GM23338 (cell line): Measurements from ENCODE around the gene EBLN1.

Experiments
- CTCF ChIP-seq, 2 experiments: fragments of 200-600 bp in 1 of 2; sonication (generic) in 1 of 2; conservative IDR thresholded peaks; 2 replicates each; pipeline versions ENCODE4 v1.5.1 to v1.6.1; 2016 to 2017; ENCODE audit warnings: antibody characterized with exemption in 2 of 2, low read depth in 2 of 2, mild to moderate bottlenecking in 2 of 2, moderate library complexity in 1 of 2
- EZH2 ChIP-seq: fragments of 200-600 bp; sonication (generic); IDR thresholded peaks from one replicate; pipeline ENCODE4 v1.8.0; 2017; ENCODE audit warnings: antibody characterized with exemption, mild to moderate bottlenecking, low read depth; ENCODE audit not compliant: unreplicated experiment
- EZH2phosphoT487 ChIP-seq: fragments of 200-600 bp; sonication (generic); IDR thresholded peaks from one replicate; pipeline ENCODE4 v1.8.1; 2018; ENCODE audit warnings: antibody characterized with exemption; ENCODE audit not compliant: unreplicated experiment
- JUNB ChIP-seq: IDR thresholded peaks from one replicate; pipeline ENCODE4 v1.6.1; 2016; ENCODE audit warnings: antibody characterized with exemption; ENCODE audit not compliant: unreplicated experiment
- POLR2AphosphoS5 ChIP-seq: IDR thresholded peaks from 2 replicates; pipeline ENCODE4 v1.6.1; 2016; ENCODE audit warnings: antibody characterized with exemption, low read depth
- REST ChIP-seq: IDR thresholded peaks from one replicate; pipeline ENCODE4 v1.6.1; 2018; ENCODE audit warnings: antibody characterized with exemption; ENCODE audit not compliant: unreplicated experiment
- ZNF331 ChIP-seq: fragments of 250-450 bp; sonication (Bioruptor Pico); IDR thresholded peaks from 2 replicates; pipeline ENCODE4 v1.5.0; 2020; ENCODE audit warnings: low read depth, mild to moderate bottlenecking, moderate library complexity

DNA sequence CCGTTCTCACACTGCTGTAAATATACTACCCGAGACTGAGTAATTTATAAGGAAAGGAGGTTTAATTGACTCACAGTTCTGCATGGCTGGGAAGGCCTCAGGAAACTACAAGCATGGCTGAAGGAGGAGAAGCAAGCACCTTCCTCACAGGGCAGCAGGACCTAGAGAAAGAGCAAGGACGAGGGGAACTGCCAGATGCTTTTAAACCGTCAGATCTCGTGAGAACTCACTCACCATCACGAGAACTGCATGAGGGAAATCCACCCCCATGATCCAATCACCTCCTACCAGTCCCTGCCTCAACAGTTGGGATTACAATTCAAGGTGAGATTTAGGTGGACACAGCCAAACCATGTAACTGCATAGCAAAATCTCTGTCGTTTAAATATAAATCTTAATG is at the start of gene EBLN1:
- no peak for TF ChIP-seq CTCF (conservative IDR thresholded peaks at IDR 0.05; ENCODE audit: low read depth in 2 of 2)
- TF ChIP-seq JUNB: no peak
- TF ChIP-seq POLR2AphosphoS5: no peak
- TF ChIP-seq REST: no peak
- no peak for TF ChIP-seq EZH2phosphoT487
- no peak for TF ChIP-seq EZH2
- no peak for TF ChIP-seq ZNF331 (CRISPR knock-in tag)
